IPS-NIHi11 (cell line): ENCODE measurements around the gene NACC2.
"Not testable (repeated sequence)": the region's sequence is repeated elsewhere in the genome, so short reads cannot be mapped to it uniquely, and the experiment has no call there.

Experiments used
- DNase-seq: peaks from one replicate; pipeline ENCODE4 v3.0.0; 2012; ENCODE audit warnings: mixed read lengths, low spot score

Gene NACC2

GRCh38 chr9:135976531-135976930 lies 118.6 kb downstream of the NACC2 start:
- DNase-seq = no peak

GRCh38 chr9:135975834-135976233 lies 119.3 kb downstream of the NACC2 start:
- DNase-seq = no peak

- no peak for DNase-seq
These were observed 120.9 kb downstream of the NACC2 start for GRCh38 chr9:135974220-135974573.

GRCh38 chr9:135973277-135974219 lies 121.5 kb downstream of the NACC2 start:
- no peak for DNase-seq

GRCh38 chr9:135971892-135972291 lies 123.2 kb downstream of the NACC2 start:
- peak; percentile 94 for DNase-seq

GRCh38 chr9:135971111-135971766 lies 123.8 kb downstream of the NACC2 start:
- no peak for DNase-seq

GRCh38 chr9:135970128-135970815 lies 124.8 kb downstream of the NACC2 start:
- DNase-seq = no peak

GRCh38 chr9:135969064-135969683 lies 125.9 kb downstream of the NACC2 start:
- DNase-seq = no peak

GRCh38 chr9:135968601-135969000 lies 126.5 kb downstream of the NACC2 start:
- no peak for DNase-seq

- DNase-seq = no peak
These were observed 127.0 kb downstream of the NACC2 start for GRCh38 chr9:135968083-135968476.

GRCh38 chr9:135966916-135967260 lies 128.2 kb downstream of the NACC2 start:
- DNase-seq = not testable (repeated sequence)

GRCh38 chr9:135965124-135965756 lies 129.8 kb downstream of the NACC2 start:
- DNase-seq = no peak

- no peak for DNase-seq
These were observed 131.2 kb downstream of the NACC2 start for GRCh38 chr9:135963938-135964337.

- no peak for DNase-seq
These were observed 131.8 kb downstream of the NACC2 start for GRCh38 chr9:135963338-135963737.

- DNase-seq = no peak
These were observed 132.3 kb downstream of the NACC2 start for GRCh38 chr9:135962696-135963307.

GRCh38 chr9:135961811-135962695 lies 133.0 kb downstream of the NACC2 start:
- DNase-seq = no peak

GRCh38 chr9:135961277-135961715 lies 133.8 kb downstream of the NACC2 start, which contains the start of gene UBAC1:
Gene UBAC1 (minus strand): TSS chr9:135961373. CDS start chr9:135961162, 211 bp downstream.
- peak; percentile 100 for DNase-seq

- peak; percentile 69 for DNase-seq
These were observed 134.4 kb downstream of the NACC2 start for GRCh38 chr9:135960411-135961276.

- no peak for DNase-seq
These were observed 135.3 kb downstream of the NACC2 start for GRCh38 chr9:135959814-135960213.
